HepG2 (cell line): Measurements from ENCODE around the gene SOX8. TPM values are rescaled to one million over a fixed set of nuclear protein-coding genes. Genes with fewer than 3 reads are reported as not detected.

ENCODE experiments used
- EEA1 ChIP-seq: sonication (generic); formaldehyde crosslinking; IDR thresholded peaks from 2 replicates; pipeline ENCODE4 v1.5.1; 2020; ENCODE audit warnings: mild to moderate bottlenecking, missing genetic modification reagents, borderline replicate concordance
- GTF3A ChIP-seq: sonication (generic); formaldehyde crosslinking; conservative IDR thresholded peaks from 2 replicates; pipeline ENCODE4 v1.4.0; 2020; ENCODE audit warnings: mild to moderate bottlenecking, missing genetic modification reagents
- HNRNPK ChIP-seq: fragments of 200-400 bp; formaldehyde crosslinking; IDR thresholded peaks from 2 replicates; pipeline ENCODE4 v1.6.1; 2018; ENCODE audit warnings: low read length, low read depth, moderate library complexity, mild to moderate bottlenecking; ENCODE audit not compliant: poor library complexity, severe bottlenecking
- KMT2A ChIP-seq: sonication (generic); formaldehyde crosslinking; IDR thresholded peaks from 2 replicates; pipeline ENCODE4 v1.4.0; 2020; ENCODE audit warnings: missing genetic modification reagents
- MTF2 ChIP-seq: sonication (generic); formaldehyde crosslinking; IDR thresholded peaks from 2 replicates; pipeline ENCODE4 v1.5.0; 2020; ENCODE audit warnings: missing genetic modification reagents, borderline replicate concordance
- NRL ChIP-seq: sonication (generic); formaldehyde crosslinking; IDR thresholded peaks from 2 replicates; pipeline ENCODE4 v1.5.0; 2020; ENCODE audit warnings: missing genetic modification reagents, mild to moderate bottlenecking, moderate library complexity, borderline replicate concordance
- RXRA ChIP-seq: sonication (generic); formaldehyde crosslinking; IDR thresholded peaks from 2 replicates; pipeline ENCODE4 v1.5.1; 2020; ENCODE audit warnings: missing genetic modification reagents
- TAF15 ChIP-seq: fragments of 200-400 bp; formaldehyde crosslinking; IDR thresholded peaks from one replicate; pipeline ENCODE4 v1.6.1; 2018; ENCODE audit warnings: mild to moderate bottlenecking, low read depth, low read length; ENCODE audit not compliant: poor library complexity, severe bottlenecking
- TCF12 ChIP-seq, 2 experiments: fragments of 450-650 bp in 1 of 2; sonication (generic) in 1 of 2; formaldehyde crosslinking in 1 of 2; IDR thresholded peaks; 2 replicates each; pipeline versions ENCODE4 v1.6.1 to v1.8.0; 2017 to 2022; ENCODE audit warnings: antibody characterized with exemption in 1 of 2, mild to moderate bottlenecking in 1 of 2, missing genetic modification reagents in 1 of 2, moderate library complexity in 1 of 2
- TCF7L2 ChIP-seq: IDR thresholded peaks from 2 replicates; pipeline ENCODE4 v1.6.1; 2011; ENCODE audit warnings: mild to moderate bottlenecking, low read depth, low read length, moderate library complexity
- TGIF2 ChIP-seq: IDR thresholded peaks from 2 replicates; pipeline ENCODE4 v1.6.1; 2016; ENCODE audit warnings: control low read depth, missing compliant biosample characterization
- YEATS4 ChIP-seq: sonication (generic); formaldehyde crosslinking; IDR thresholded peaks from 2 replicates; pipeline ENCODE4 v1.4.0; 2020; ENCODE audit warnings: missing genetic modification reagents, borderline replicate concordance
- ZBTB38 ChIP-seq: sonication (generic); formaldehyde crosslinking; IDR thresholded peaks from 2 replicates; pipeline ENCODE4 v1.5.1; 2020; ENCODE audit warnings: mild to moderate bottlenecking, missing genetic modification reagents
- ZFP90 ChIP-seq: sonication (generic); formaldehyde crosslinking; IDR thresholded peaks from 2 replicates; pipeline ENCODE4 v1.8.0; 2022; ENCODE audit warnings: missing genetic modification reagents, mild to moderate bottlenecking, inconsistent platforms, borderline replicate concordance
- ZNF335 ChIP-seq: sonication (generic); formaldehyde crosslinking; IDR thresholded peaks from 2 replicates; pipeline ENCODE4 v1.4.0; 2020; ENCODE audit warnings: missing genetic modification reagents
- ZNF431 ChIP-seq: sonication (generic); formaldehyde crosslinking; IDR thresholded peaks from 2 replicates; pipeline ENCODE4 v1.9.0; 2022; ENCODE audit warnings: missing genetic modification reagents, low read depth, mild to moderate bottlenecking, borderline replicate concordance
- ZNF546 ChIP-seq: sonication (generic); formaldehyde crosslinking; conservative IDR thresholded peaks from 2 replicates; pipeline ENCODE4 v1.8.1; 2023; ENCODE audit warnings: mild to moderate bottlenecking, missing genetic modification reagents
- ZNF562 ChIP-seq: sonication (generic); formaldehyde crosslinking; IDR thresholded peaks from 2 replicates; pipeline ENCODE4 v1.8.0; 2022; ENCODE audit warnings: missing genetic modification reagents, borderline replicate concordance
- polyA plus RNA-seq, 8 experiments: library from polyadenylated mRNA; depleted of rRNA in 3 of 8; stranded (reverse) in 7 of 8; unstranded in 1 of 8; fragments of >200 nt; fragmentation: Illumina TruSeq in 4 of 8; extraction: Trizol in 4 of 8; gene quantifications; 2 replicates each; pipeline versions ENCODE4 v1.2.1 to v1.2.3, GENCODE V29; 2011 to 2016; ENCODE audit warnings: low read depth in 4 of 8, missing spikeins in 1 of 8, mixed read lengths in 1 of 8; ENCODE audit not compliant: insufficient read depth in 1 of 8
- total RNA-seq, 5 experiments: library from RNA; depleted of rRNA; stranded (reverse); fragments of >200 nt; fragmentation: Illumina TruSeq; extraction: Trizol; gene quantifications; 2 replicates each; pipeline ENCODE4 v1.2.3, GENCODE V29; 2016; ENCODE audit warnings: low read depth in 1 of 5
- TF ChIP-seq, protein P1 (sequence below): sonication (generic); formaldehyde crosslinking; IDR thresholded peaks from 2 replicates; pipeline ENCODE4 v1.4.0; 2020; ENCODE audit warnings: mild to moderate bottlenecking, missing genetic modification reagents
- TF ChIP-seq, protein P2 (sequence below): sonication (generic); formaldehyde crosslinking; IDR thresholded peaks from 2 replicates; pipeline ENCODE4 v1.4.0; 2020; ENCODE audit warnings: mild to moderate bottlenecking, missing genetic modification reagents
- TF ChIP-seq, protein P3 (sequence below): sonication (generic); formaldehyde crosslinking; IDR thresholded peaks from 2 replicates; pipeline ENCODE4 v1.5.0; 2020; ENCODE audit warnings: missing genetic modification reagents
- TF ChIP-seq, protein P4 (sequence below): sonication (generic); formaldehyde crosslinking; IDR thresholded peaks from 2 replicates; pipeline ENCODE4 v1.4.0; 2020; ENCODE audit warnings: missing genetic modification reagents

Gene SOX8
- total and polyA plus RNA-seq, 2 of the 13 experiments (the other 11 are each of a cell fraction or from before 2014, with no cell fraction given) = 0.20 to 0.28 TPM

DNA sequence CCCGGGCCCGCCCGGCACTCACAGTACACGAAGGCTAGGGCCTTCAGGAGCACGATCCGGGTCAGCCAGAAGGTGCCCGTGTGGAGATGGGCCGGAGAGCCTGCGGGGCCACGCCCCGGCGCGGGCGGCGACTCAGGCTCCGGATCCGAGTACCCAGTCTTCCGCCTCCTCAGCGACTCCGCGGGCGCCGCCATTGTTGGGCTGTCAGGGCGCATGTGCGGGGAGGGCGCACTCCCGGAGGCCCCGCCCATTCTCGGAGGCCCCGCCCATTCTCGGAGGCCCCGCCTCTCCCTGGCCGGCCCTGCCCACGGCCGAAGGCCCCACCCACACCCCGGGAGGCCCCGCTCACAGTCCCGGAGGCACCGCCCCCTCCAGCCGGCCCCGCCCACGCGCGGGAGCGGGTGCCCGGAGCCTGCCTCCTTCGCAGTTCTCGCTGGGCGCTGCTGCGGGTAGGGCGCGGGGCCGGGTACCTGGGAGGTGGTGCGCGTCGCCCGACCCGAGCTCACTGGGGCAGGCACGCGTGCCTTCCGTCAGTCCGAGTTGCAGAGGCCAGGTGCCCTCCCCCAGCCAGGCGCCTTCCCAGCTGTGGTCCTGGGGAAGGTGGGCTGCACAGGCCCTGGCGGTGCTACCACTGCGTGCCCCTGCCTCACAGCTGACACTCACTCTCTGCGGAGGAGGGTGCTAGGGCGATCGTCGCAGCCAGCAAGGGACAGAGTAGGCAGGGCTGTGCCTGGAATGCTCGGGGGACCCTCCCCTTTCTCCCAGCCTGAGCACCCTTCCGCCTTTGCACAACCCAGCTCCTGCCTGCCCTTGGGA lies 10.6 kb upstream of the SOX8 start, which contains the start of gene LMF1 (continued):
- TF ChIP-seq, protein P1, sequence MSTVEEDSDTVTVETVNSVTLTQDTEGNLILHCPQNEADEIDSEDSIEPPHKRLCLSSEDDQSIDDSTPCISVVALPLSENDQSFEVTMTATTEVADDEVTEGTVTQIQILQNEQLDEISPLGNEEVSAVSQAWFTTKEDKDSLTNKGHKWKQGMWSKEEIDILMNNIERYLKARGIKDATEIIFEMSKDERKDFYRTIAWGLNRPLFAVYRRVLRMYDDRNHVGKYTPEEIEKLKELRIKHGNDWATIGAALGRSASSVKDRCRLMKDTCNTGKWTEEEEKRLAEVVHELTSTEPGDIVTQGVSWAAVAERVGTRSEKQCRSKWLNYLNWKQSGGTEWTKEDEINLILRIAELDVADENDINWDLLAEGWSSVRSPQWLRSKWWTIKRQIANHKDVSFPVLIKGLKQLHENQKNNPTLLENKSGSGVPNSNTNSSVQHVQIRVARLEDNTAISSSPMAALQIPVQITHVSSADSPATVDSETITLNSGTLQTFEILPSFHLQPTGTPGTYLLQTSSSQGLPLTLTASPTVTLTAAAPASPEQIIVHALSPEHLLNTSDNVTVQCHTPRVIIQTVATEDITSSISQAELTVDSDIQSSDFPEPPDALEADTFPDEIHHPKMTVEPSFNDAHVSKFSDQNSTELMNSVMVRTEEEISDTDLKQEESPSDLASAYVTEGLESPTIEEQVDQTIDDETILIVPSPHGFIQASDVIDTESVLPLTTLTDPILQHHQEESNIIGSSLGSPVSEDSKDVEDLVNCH (CRISPR knock-in tag) = peak; percentile 77; the same call in 1 of the 2 replicates
- TF ChIP-seq, protein P2, sequence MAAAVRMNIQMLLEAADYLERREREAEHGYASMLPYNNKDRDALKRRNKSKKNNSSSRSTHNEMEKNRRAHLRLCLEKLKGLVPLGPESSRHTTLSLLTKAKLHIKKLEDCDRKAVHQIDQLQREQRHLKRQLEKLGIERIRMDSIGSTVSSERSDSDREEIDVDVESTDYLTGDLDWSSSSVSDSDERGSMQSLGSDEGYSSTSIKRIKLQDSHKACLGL (CRISPR knock-in tag) = peak; percentile 50; the same call in 1 of the 2 replicates
- TF ChIP-seq ZNF431 (CRISPR knock-in tag) = peak; percentile 67; the same call in 1 of the 2 replicates
- no peak for TF ChIP-seq TCF7L2
- 0 out of 2 replicates have a peak, but pooled peaks have one; percentile 70 for TF ChIP-seq ZNF546 (CRISPR knock-in tag)
- no peak for TF ChIP-seq TAF15
- TF ChIP-seq HNRNPK = peak; percentile 42
- TF ChIP-seq ZFP90 (CRISPR knock-in tag) = peak; percentile 77
- TF ChIP-seq, protein P3, sequence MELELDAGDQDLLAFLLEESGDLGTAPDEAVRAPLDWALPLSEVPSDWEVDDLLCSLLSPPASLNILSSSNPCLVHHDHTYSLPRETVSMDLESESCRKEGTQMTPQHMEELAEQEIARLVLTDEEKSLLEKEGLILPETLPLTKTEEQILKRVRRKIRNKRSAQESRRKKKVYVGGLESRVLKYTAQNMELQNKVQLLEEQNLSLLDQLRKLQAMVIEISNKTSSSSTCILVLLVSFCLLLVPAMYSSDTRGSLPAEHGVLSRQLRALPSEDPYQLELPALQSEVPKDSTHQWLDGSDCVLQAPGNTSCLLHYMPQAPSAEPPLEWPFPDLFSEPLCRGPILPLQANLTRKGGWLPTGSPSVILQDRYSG (CRISPR knock-in tag) = no peak
- TF ChIP-seq ZBTB38 (CRISPR knock-in tag) = peak; percentile 70
- peak; percentile 73; the same call in 1 of the 2 replicates for TF ChIP-seq NRL (CRISPR knock-in tag)
- TF ChIP-seq GTF3A (CRISPR knock-in tag) = peak; percentile 77; the same call in 1 of the 2 replicates
- peak; percentile 80; the same call in 1 of the 2 replicates for TF ChIP-seq MTF2
- TF ChIP-seq TCF12 (IDR thresholded peaks at IDR 0.05) = no peak
- TF ChIP-seq TCF12 (CRISPR knock-in tag; IDR thresholded peaks at IDR 0.05) = 0 out of 2 replicates have a peak, but pooled peaks have one; percentile 53
- TF ChIP-seq, protein P4, sequence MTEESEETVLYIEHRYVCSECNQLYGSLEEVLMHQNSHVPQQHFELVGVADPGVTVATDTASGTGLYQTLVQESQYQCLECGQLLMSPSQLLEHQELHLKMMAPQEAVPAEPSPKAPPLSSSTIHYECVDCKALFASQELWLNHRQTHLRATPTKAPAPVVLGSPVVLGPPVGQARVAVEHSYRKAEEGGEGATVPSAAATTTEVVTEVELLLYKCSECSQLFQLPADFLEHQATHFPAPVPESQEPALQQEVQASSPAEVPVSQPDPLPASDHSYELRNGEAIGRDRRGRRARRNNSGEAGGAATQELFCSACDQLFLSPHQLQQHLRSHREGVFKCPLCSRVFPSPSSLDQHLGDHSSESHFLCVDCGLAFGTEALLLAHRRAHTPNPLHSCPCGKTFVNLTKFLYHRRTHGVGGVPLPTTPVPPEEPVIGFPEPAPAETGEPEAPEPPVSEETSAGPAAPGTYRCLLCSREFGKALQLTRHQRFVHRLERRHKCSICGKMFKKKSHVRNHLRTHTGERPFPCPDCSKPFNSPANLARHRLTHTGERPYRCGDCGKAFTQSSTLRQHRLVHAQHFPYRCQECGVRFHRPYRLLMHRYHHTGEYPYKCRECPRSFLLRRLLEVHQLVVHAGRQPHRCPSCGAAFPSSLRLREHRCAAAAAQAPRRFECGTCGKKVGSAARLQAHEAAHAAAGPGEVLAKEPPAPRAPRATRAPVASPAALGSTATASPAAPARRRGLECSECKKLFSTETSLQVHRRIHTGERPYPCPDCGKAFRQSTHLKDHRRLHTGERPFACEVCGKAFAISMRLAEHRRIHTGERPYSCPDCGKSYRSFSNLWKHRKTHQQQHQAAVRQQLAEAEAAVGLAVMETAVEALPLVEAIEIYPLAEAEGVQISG (CRISPR knock-in tag) = peak; percentile 29
- no peak for TF ChIP-seq TGIF2
- TF ChIP-seq KMT2A (CRISPR knock-in tag) = peak; percentile 31; the same call in 1 of the 2 replicates
- TF ChIP-seq EEA1 (CRISPR knock-in tag) = peak; percentile 74; the same call in 1 of the 2 replicates
- peak; percentile 44; the same call in 1 of the 2 replicates for TF ChIP-seq ZNF335 (CRISPR knock-in tag)
- TF ChIP-seq ZNF562 (CRISPR knock-in tag) = no peak
- TF ChIP-seq YEATS4 (CRISPR knock-in tag) = peak; percentile 58
- peak; percentile 59 for TF ChIP-seq RXRA
